ENCODE measurements around the gene IL23A. TPM values are rescaled to one million over a fixed set of nuclear protein-coding genes. Genes with fewer than 3 reads are reported as not detected.

Gene IL23A
- polyA plus RNA-seq, 3 donors: 1.0 to 4.8 (median 1.6) TPM

GRCh38 chr12:56348776-56349175 is 10.1 kb downstream of the IL23A start:
- Histone ChIP-seq H3K36me3 (replicated peaks in 1 of 2; ENCODE audit: control insufficient read depth in 1 of 2, insufficient read depth in 2 of 2, low read length in 2 of 2) (peaks cover 90 to 97% of the 10 kb centered on the region in 2 donors), H3K4me1 (ENCODE audit: control insufficient read depth in 1 of 2, insufficient read depth in 2 of 2, low read length in 2 of 2) (no peaks in the 10 kb centered on the region), H3K27me3 (ENCODE audit: control insufficient read depth in 2 of 2, insufficient read depth in 2 of 2, low read length in 2 of 2) (no peaks in the 10 kb centered on the region), H2AFZ (ENCODE audit: insufficient read depth, low read depth, low read length, poor library complexity, severe bottlenecking) (no peak overlapping the region), H3K79me2 (ENCODE audit: insufficient read depth, low read length) (peaks cover 5% of the 10 kb centered on the region), H3K27ac (ENCODE audit: low read depth in 1 of 2, low read length in 2 of 2) (peak overlapping the region in 1 of 2 donors; percentile 20), H3K4me2 (replicated peaks; ENCODE audit: extremely low read depth, low read length, poor library complexity, severe bottlenecking) (no peak overlapping the region), H4K20me1 (ENCODE audit: insufficient read depth, low read length) (peaks cover 48% of the 10 kb centered on the region), H3K9me3 (replicated peaks in 1 of 2; ENCODE audit: control insufficient read depth in 1 of 2, insufficient read depth in 1 of 2, low read length in 2 of 2) (no peaks in the 10 kb centered on the region), H3K4me3 (replicated peaks in 1 of 3; ENCODE audit: low read depth in 2 of 3, low read length in 3 of 3) (no peak overlapping the region), H3K9ac (ENCODE audit: insufficient read depth, low read length, poor library complexity, severe bottlenecking) (no peak overlapping the region)
- TF ChIP-seq CTCF (IDR thresholded peaks at IDR 0.05): no peak
- DNase-seq: no peak
- Mint-ChIP-seq H3K9me3 (no peaks in the 10 kb centered on the region), H3K4me3 (no peak overlapping the region), H3K36me3 (peaks cover 72 to 95% of the 10 kb centered on the region in 2 donors), H3K4me1 (no peaks in the 10 kb centered on the region), H3K27me3 (ENCODE audit: low read depth in 3 of 3) (no peaks in the 10 kb centered on the region), H3K27ac (peak overlapping the region in 2 of 7 donors; percentile 27 to 37)
- 100% methylated on average over 2 of the region's 5 CpGs for WGBS (ENCODE audit: insufficient coverage)
- intact Hi-C loops (cut with micrococcal nuclease): no loop called here

- Histone ChIP-seq H3K4me3 (replicated peaks in 1 of 3; ENCODE audit: low read depth in 2 of 3, low read length in 3 of 3) (no peak overlapping the region), H3K4me2 (replicated peaks; ENCODE audit: extremely low read depth, low read length, poor library complexity, severe bottlenecking) (no peak overlapping the region), H3K9ac (ENCODE audit: insufficient read depth, low read length, poor library complexity, severe bottlenecking) (no peak overlapping the region), H2AFZ (ENCODE audit: insufficient read depth, low read depth, low read length, poor library complexity, severe bottlenecking) (no peak overlapping the region), H3K4me1 (ENCODE audit: control insufficient read depth in 1 of 2, insufficient read depth in 2 of 2, low read length in 2 of 2) (no peaks in the 10 kb centered on the region), H3K9me3 (replicated peaks in 1 of 2; ENCODE audit: control insufficient read depth in 1 of 2, insufficient read depth in 1 of 2, low read length in 2 of 2) (no peaks in the 10 kb centered on the region), H3K79me2 (ENCODE audit: insufficient read depth, low read length) (peaks cover 16% of the 10 kb centered on the region), H4K20me1 (ENCODE audit: insufficient read depth, low read length) (peaks cover 63% of the 10 kb centered on the region), H3K27ac (ENCODE audit: low read depth in 1 of 2, low read length in 2 of 2) (peak overlapping the region in 1 of 2 donors; percentile 43), H3K27me3 (ENCODE audit: control insufficient read depth in 2 of 2, insufficient read depth in 2 of 2, low read length in 2 of 2) (no peaks in the 10 kb centered on the region), H3K36me3 (replicated peaks in 1 of 2; ENCODE audit: control insufficient read depth in 1 of 2, insufficient read depth in 2 of 2, low read length in 2 of 2) (peaks cover 92 to 98% of the 10 kb centered on the region in 2 donors)
- WGBS (ENCODE audit: insufficient coverage): 100% methylated on average over 1 of the region's 2 CpGs
- peak overlapping the region in 1 of 7 donors; percentile 77 for H3K27ac Mint-ChIP-seq
- intact Hi-C loops (cut with micrococcal nuclease): no loop called here
- no peak overlapping the region for H3K4me3 Mint-ChIP-seq
- DNase-seq: no peak
- TF ChIP-seq CTCF (IDR thresholded peaks at IDR 0.05): no peak
- peaks cover 81 to 94% of the 10 kb centered on the region in 2 donors for H3K36me3 Mint-ChIP-seq
- H3K9me3 Mint-ChIP-seq: no peaks in the 10 kb centered on the region
- H3K4me1 Mint-ChIP-seq: no peaks in the 10 kb centered on the region
- H3K27me3 Mint-ChIP-seq (ENCODE audit: low read depth in 3 of 3): no peaks in the 10 kb centered on the region
Measured at GRCh38 chr12:56350662-56351061, 12.0 kb downstream of the IL23A start.

Measured in CD14-positive monocyte (primary cell).